Fibroblast of lung (primary cell): ENCODE data around the gene WDFY2.

ENCODE experiments used
- EZH2 ChIP-seq: IDR thresholded peaks from 2 replicates; pipeline ENCODE4 v1.5.1; 2012; ENCODE audit warnings: low read length, control low read depth, mild to moderate bottlenecking; ENCODE audit errors: missing control alignments
- TF ChIP-seq, protein P1 (sequence below), 2 donors: IDR thresholded peaks in 1 of 2; conservative IDR thresholded peaks in 1 of 2; 1 replicate in 1 of 2; 2 replicates in 1 of 2; pipeline ENCODE4 v1.5.1; 2011 to 2012; ENCODE audit warnings: low read length in 2 of 2, control low read depth in 1 of 2, inconsistent platforms in 1 of 2, low read depth in 1 of 2, mild to moderate bottlenecking in 1 of 2

DNA sequence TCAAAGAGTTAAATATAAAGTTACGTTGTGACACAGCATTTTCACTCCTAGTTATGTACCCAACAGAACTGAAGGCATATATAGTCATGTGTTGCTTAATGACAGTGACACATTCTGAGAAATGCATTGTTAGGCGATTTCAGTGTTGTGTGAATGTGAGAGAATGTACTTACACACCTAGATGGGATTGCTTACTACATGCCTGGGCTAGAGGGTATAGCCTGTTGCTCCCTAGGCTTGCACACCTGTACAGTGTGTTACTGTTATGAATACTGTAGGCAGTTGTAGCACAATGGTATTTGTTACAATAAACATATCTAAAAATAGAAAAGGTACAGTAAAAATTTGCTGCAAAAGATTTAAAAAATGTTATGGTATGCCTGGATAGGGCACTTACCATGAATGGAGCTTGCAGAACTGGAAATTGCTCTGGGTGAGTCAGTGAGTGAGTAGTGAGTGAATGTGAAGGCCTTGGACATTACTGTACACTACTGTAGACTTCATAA lies 130.5 kb downstream of the WDFY2 start:
- TF ChIP-seq, protein P1, sequence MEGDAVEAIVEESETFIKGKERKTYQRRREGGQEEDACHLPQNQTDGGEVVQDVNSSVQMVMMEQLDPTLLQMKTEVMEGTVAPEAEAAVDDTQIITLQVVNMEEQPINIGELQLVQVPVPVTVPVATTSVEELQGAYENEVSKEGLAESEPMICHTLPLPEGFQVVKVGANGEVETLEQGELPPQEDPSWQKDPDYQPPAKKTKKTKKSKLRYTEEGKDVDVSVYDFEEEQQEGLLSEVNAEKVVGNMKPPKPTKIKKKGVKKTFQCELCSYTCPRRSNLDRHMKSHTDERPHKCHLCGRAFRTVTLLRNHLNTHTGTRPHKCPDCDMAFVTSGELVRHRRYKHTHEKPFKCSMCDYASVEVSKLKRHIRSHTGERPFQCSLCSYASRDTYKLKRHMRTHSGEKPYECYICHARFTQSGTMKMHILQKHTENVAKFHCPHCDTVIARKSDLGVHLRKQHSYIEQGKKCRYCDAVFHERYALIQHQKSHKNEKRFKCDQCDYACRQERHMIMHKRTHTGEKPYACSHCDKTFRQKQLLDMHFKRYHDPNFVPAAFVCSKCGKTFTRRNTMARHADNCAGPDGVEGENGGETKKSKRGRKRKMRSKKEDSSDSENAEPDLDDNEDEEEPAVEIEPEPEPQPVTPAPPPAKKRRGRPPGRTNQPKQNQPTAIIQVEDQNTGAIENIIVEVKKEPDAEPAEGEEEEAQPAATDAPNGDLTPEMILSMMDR (conservative IDR thresholded peaks at IDR 0.05 in 1 of 2, IDR thresholded peaks at IDR 0.05 in 1 of 2; ENCODE audit: low read depth in 1 of 2, low read length in 2 of 2), result no peak
- TF ChIP-seq EZH2, result no peak
